ENCODE data around the gene NEB. TPM values are rescaled to one million over a fixed set of nuclear protein-coding genes. Genes with fewer than 3 reads are reported as not detected.

Gene NEB
- total and polyA plus RNA-seq, 2 of the 13 experiments (the other 11 are each of a cell fraction or from before 2014, with no cell fraction given): 0.21 to 0.24 TPM

GRCh38 chr2:151638191-151638933 is 95.9 kb downstream of the NEB start (continued):
- TF ChIP-seq ZNF589 (CRISPR knock-in tag; conservative IDR thresholded peaks at IDR 0.05) (no peak), FOXP1 (IDR thresholded peaks at IDR 0.05) (peak; percentile 50; the same call in 1 of the 2 replicates), FOXP1 (CRISPR knock-in tag; IDR thresholded peaks at IDR 0.05) (0 out of 2 replicates have a peak, but pooled peaks have one; percentile 44), KMT2A (CRISPR knock-in tag; IDR thresholded peaks at IDR 0.05) (no peak), ZNF629 (CRISPR knock-in tag; conservative IDR thresholded peaks at IDR 0.05) (0 out of 2 replicates have a peak, but pooled peaks have one; percentile 24), HNRNPL (IDR thresholded peaks at IDR 0.05; ENCODE audit: low read depth, low read length) (no peak), HOXA9 (CRISPR knock-in tag; IDR thresholded peaks at IDR 0.05; ENCODE audit: borderline replicate concordance) (no peak), MBNL3 (CRISPR knock-in tag; conservative IDR thresholded peaks at IDR 0.05) (no peak), ZNF816 (CRISPR knock-in tag; IDR thresholded peaks at IDR 0.05; ENCODE audit: borderline replicate concordance) (peak; percentile 80; the same call in 1 of the 2 replicates), ZNF414 (CRISPR knock-in tag; IDR thresholded peaks at IDR 0.05) (peak; percentile 73; the same call in 1 of the 2 replicates), PRDM4 (CRISPR knock-in tag; IDR thresholded peaks at IDR 0.05; ENCODE audit: borderline replicate concordance) (no peak), RAD21 (CRISPR knock-in tag; IDR thresholded peaks at IDR 0.05) (no peak), CREB3 (CRISPR knock-in tag; IDR thresholded peaks at IDR 0.05) (no peak), RBM22 (optimal IDR thresholded peaks at IDR 0.05; ENCODE audit: low read length) (no peak), KLF16 (CRISPR knock-in tag; IDR thresholded peaks at IDR 0.05) (no peak), HMG20A (CRISPR knock-in tag; IDR thresholded peaks at IDR 0.05; ENCODE audit: borderline replicate concordance) (peak; percentile 39; the same call in 1 of the 2 replicates), MYNN (CRISPR knock-in tag; IDR thresholded peaks at IDR 0.05; ENCODE audit: low read depth) (no peak), ZSCAN25 (CRISPR knock-in tag; IDR thresholded peaks at IDR 0.05) (no peak), FOXA3 (CRISPR knock-in tag; IDR thresholded peaks at IDR 0.05) (peak; percentile 76), KDM3A (CRISPR knock-in tag; IDR thresholded peaks at IDR 0.05; ENCODE audit: low read depth) (no peak)
- TF ChIP-seq, protein P1, sequence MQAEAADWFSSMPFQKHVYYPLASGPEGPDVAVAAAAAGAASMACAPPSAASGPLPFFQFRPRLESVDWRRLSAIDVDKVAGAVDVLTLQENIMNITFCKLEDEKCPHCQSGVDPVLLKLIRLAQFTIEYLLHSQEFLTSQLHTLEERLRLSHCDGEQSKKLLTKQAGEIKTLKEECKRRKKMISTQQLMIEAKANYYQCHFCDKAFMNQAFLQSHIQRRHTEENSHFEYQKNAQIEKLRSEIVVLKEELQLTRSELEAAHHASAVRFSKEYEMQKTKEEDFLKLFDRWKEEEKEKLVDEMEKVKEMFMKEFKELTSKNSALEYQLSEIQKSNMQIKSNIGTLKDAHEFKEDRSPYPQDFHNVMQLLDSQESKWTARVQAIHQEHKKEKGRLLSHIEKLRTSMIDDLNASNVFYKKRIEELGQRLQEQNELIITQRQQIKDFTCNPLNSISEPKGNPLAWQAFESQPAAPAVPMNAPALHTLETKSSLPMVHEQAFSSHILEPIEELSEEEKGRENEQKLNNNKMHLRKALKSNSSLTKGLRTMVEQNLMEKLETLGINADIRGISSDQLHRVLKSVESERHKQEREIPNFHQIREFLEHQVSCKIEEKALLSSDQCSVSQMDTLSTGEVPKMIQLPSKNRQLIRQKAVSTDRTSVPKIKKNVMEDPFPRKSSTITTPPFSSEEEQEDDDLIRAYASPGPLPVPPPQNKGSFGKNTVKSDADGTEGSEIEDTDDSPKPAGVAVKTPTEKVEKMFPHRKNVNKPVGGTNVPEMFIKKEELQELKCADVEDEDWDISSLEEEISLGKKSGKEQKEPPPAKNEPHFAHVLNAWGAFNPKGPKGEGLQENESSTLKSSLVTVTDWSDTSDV (CRISPR knock-in tag; IDR thresholded peaks at IDR 0.05): no peak
- TF ChIP-seq, protein P2, sequence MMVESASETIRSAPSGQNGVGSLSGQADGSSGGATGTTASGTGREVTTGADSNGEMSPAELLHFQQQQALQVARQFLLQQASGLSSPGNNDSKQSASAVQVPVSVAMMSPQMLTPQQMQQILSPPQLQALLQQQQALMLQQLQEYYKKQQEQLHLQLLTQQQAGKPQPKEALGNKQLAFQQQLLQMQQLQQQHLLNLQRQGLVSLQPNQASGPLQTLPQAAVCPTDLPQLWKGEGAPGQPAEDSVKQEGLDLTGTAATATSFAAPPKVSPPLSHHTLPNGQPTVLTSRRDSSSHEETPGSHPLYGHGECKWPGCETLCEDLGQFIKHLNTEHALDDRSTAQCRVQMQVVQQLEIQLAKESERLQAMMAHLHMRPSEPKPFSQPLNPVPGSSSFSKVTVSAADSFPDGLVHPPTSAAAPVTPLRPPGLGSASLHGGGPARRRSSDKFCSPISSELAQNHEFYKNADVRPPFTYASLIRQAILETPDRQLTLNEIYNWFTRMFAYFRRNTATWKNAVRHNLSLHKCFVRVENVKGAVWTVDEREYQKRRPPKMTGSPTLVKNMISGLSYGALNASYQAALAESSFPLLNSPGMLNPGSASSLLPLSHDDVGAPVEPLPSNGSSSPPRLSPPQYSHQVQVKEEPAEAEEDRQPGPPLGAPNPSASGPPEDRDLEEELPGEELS (CRISPR knock-in tag; IDR thresholded peaks at IDR 0.05): peak; percentile 61; the same call in 1 of the 2 replicates
